B cell (primary cell): ENCODE measurements around the gene EPHB1. TPM values are rescaled to one million over a fixed set of nuclear protein-coding genes. Genes with fewer than 3 reads are reported as not detected.
A peak's percentile ranks its signal among the peaks of the same experiment; 100 is the strongest.

ENCODE experiments used
- ATAC-seq: fragments of 200-7000 bp; cut with Tn5 transposase; one replicate; pipeline ENCODE4 v1.10.0; 2021; ENCODE audit warnings: low read depth, mild to moderate bottlenecking, moderate number of reproducible peaks, moderate library complexity
- CTCF ChIA-PET: fragments of 350-600 bp; sonication (Branson Sonifier 250); formaldehyde crosslinking; loops from one replicate; lab custom pipeline; 2021; ENCODE audit warnings: antibody characterized with exemption, inconsistent platforms; lab: Charles Lee
- POLR2A ChIA-PET: fragments of 350-600 bp; sonication (Branson Sonifier 250); formaldehyde crosslinking; loops from one replicate; lab custom pipeline; 2021; ENCODE audit warnings: antibody characterized with exemption; lab: Charles Lee
- DNase-seq: peaks from one replicate; pipeline ENCODE4 v3.0.0; 2013
- H2AFZ ChIP-seq: 2 replicates; pipeline ENCODE4 v1.6.1; 2012; ENCODE audit warnings: mild to moderate bottlenecking, low read depth, low read length; ENCODE audit not compliant: insufficient read depth, poor library complexity, severe bottlenecking
- H3K27ac ChIP-seq, 2 donors: 1 replicate in 1 of 2; 2 replicates in 1 of 2; pipeline ENCODE4 v1.5.1; 2012 to 2013; ENCODE audit warnings: low read length in 2 of 2, mild to moderate bottlenecking in 2 of 2, moderate library complexity in 1 of 2
- H3K27me3 ChIP-seq, 4 experiments: fragments of 200-600 bp in 1 of 4; sonication (generic) in 1 of 4; replicated peaks in 1 of 4; 1 replicate in 2 of 4; 2 replicates in 2 of 4; pipeline versions ENCODE4 v1.6.1 to v1.7.0; 2013 to 2016; ENCODE audit warnings: low read length in 3 of 4, mild to moderate bottlenecking in 2 of 4, mixed read lengths in 1 of 4, moderate library complexity in 1 of 4; ENCODE audit not compliant: insufficient read depth in 4 of 4, control insufficient read depth in 3 of 4; ENCODE audit errors: control extremely low read depth in 1 of 4
- H3K36me3 ChIP-seq, 2 experiments: replicated peaks in 1 of 2; 1 replicate in 1 of 2; 2 replicates in 1 of 2; pipeline versions ENCODE4 v1.6.1 to v1.7.1; 2013; ENCODE audit warnings: low read length in 1 of 2; ENCODE audit not compliant: insufficient read depth in 2 of 2, control insufficient read depth in 1 of 2; ENCODE audit errors: control extremely low read depth in 1 of 2, extremely low read depth in 1 of 2
- H3K4me1 ChIP-seq, 2 donors: fragments of 200-600 bp in 1 of 2; sonication (generic) in 1 of 2; 1 replicate in 1 of 2; 2 replicates in 1 of 2; pipeline versions ENCODE4 v1.5.1 to v1.6.1; 2013 to 2017; ENCODE audit warnings: low read length in 2 of 2; ENCODE audit not compliant: control insufficient read depth in 2 of 2, insufficient read depth in 2 of 2
- H3K4me2 ChIP-seq: replicated peaks from 2 replicates; pipeline ENCODE3; 2012; ENCODE audit warnings: mild to moderate bottlenecking, low read depth, low read length; ENCODE audit not compliant: poor library complexity, severe bottlenecking
- H3K4me3 ChIP-seq, 5 experiments: fragments of 200-600 bp in 1 of 5; sonication (generic) in 1 of 5; 1 replicate in 3 of 5; 2 replicates in 2 of 5; pipeline versions ENCODE4 v1.5.1 to v1.7.0; 2011 to 2016; ENCODE audit warnings: low read length in 4 of 5, mild to moderate bottlenecking in 4 of 5, low read depth in 2 of 5, control low read depth in 1 of 5, moderate library complexity in 1 of 5; ENCODE audit not compliant: insufficient read depth in 1 of 5; ENCODE audit errors: control extremely low read depth in 1 of 5, extremely low read depth in 1 of 5
- H3K79me2 ChIP-seq: fragments of 200-600 bp; sonication (generic); one replicate; pipeline ENCODE4 v1.6.0; 2016; ENCODE audit warnings: low read length; ENCODE audit not compliant: control insufficient read depth, insufficient read depth
- H3K9ac ChIP-seq: fragments of 200-600 bp; sonication (generic); 2 replicates; pipeline ENCODE4 v1.6.1; 2017; ENCODE audit warnings: mild to moderate bottlenecking, low read length, moderate library complexity
- H3K9me3 ChIP-seq, 3 donors: one replicate each; pipeline versions ENCODE4 v1.6.1 to v1.7.1; 2013; ENCODE audit warnings: low read length in 2 of 3; ENCODE audit not compliant: control insufficient read depth in 2 of 3, insufficient read depth in 1 of 3; ENCODE audit errors: control extremely low read depth in 1 of 3
- H4K20me1 ChIP-seq: 2 replicates; pipeline ENCODE4 v1.6.0; 2012; ENCODE audit warnings: mild to moderate bottlenecking, low read length; ENCODE audit not compliant: insufficient read depth, control insufficient read depth, poor library complexity, severe bottlenecking
- H3K27ac Mint-ChIP-seq: one replicate; pipeline ENCODE4 v1.8.0; 2021; ENCODE audit warnings: mixed read lengths
- H3K27me3 Mint-ChIP-seq: one replicate; pipeline ENCODE4 v1.8.0; 2021; ENCODE audit warnings: mixed read lengths
- H3K4me1 Mint-ChIP-seq: one replicate; pipeline ENCODE4 v1.8.0; 2021; ENCODE audit warnings: mixed read lengths
- H3K4me3 Mint-ChIP-seq: one replicate; pipeline ENCODE4 v1.8.0; 2021; ENCODE audit warnings: mixed read lengths
- H3K9me3 Mint-ChIP-seq: one replicate; pipeline ENCODE4 v1.8.0; 2022; ENCODE audit warnings: mixed read lengths; ENCODE audit not compliant: insufficient read depth
- EZH2 ChIP-seq: IDR thresholded peaks from 2 replicates; pipeline ENCODE4 v1.6.1; 2012; ENCODE audit warnings: borderline replicate concordance, low read depth, mild to moderate bottlenecking, moderate library complexity, low read length; ENCODE audit not compliant: insufficient read depth, poor library complexity, severe bottlenecking
- WGBS: methylation state at CpG from one replicate; pipeline ENCODE4 v1.1.5; 2013; ENCODE audit warnings: missing lambda C conversion rate; ENCODE audit not compliant: insufficient coverage; 5-methylcytosine and 5-hydroxymethylcytosine counted together
- intact Hi-C: fragments of 100-400 bp; cut with micrococcal nuclease; formaldehyde crosslinking; loops from one replicate; pipeline ENCODE4 v1.10.0; 2022
- polyA plus RNA-seq: library from polyadenylated mRNA; depleted of rRNA; stranded (reverse); fragments of >200 nt; gene quantifications from 2 replicates; pipeline ENCODE4 v1.2.3, GENCODE V29; 2012
- total RNA-seq, 2 donors: library from RNA; stranded (reverse); fragments of 120-200 nt in 1 of 2; gene quantifications; 1 replicate in 1 of 2; 2 replicates in 1 of 2; pipeline versions ENCODE4 v1.2.3 to v1.2.4, GENCODE V29; 2013 to 2022
- TF ChIP-seq, protein P1 (sequence below): fragments of 200-600 bp; IDR thresholded peaks from one replicate; pipeline ENCODE4 v1.8.0; 2022; ENCODE audit warnings: antibody characterized with exemption, mild to moderate bottlenecking

EPHB1 gene
- total and polyA plus RNA-seq, 2 donors (not counting 1 experiment from before 2014, with no cell fraction given), result 0.01 TPM; not detected in 1

DNA sequence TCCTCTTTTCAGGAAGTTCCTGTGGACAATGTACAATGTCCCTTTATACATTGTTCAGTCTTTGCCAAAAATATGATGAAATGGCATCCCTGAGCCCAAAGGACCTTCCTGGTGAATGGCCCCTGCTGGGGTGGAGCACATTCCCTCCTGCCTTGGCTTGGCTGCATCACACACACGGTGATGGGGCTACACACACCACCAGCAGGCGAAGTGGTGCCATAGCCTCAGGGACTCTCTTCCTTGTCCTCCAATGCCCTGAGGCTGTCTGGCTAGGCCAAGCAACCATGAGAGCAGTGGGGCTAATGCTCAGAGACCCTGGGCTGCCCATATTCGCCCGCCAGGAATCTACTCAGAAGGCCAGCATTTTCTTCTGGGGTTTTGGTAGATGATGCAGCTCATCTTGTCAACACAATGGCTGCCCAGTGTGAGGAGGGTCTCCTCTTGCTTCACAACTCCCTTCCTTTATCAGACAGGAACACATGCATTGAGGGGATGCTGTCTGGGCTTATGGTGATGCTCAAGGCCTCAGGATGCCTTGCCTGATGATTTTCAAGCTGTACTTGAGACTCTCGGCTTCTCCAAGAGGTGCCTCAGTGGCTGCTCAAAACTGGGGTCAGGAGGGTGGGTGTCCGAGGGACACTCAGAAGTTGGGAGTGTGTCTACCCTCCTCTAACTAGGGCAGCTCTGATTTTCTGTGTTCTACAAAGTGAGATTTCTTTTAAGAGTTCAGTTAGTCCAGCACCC lies 40.9 kb upstream of the EPHB1 start:
- WGBS, result 53% methylated on average over 4 of the region's 6 CpGs
- Histone ChIP-seq H3K27ac (no peak overlapping the region), H3K36me3 (no peaks in the 10 kb centered on the region), H3K27me3 (no peaks in the 10 kb centered on the region), H3K9ac (no peak overlapping the region), H2AFZ (no peak overlapping the region), H3K4me3 (no peak overlapping the region), H4K20me1 (no peaks in the 10 kb centered on the region), H3K4me1 (no peaks in the 10 kb centered on the region), H3K79me2 (no peaks in the 10 kb centered on the region), H3K9me3 (no peaks in the 10 kb centered on the region), H3K4me2 (no peak overlapping the region)
- H3K4me1 Mint-ChIP-seq, result no peaks in the 10 kb centered on the region
- no peak for TF ChIP-seq EZH2
- TF ChIP-seq, protein P1, sequence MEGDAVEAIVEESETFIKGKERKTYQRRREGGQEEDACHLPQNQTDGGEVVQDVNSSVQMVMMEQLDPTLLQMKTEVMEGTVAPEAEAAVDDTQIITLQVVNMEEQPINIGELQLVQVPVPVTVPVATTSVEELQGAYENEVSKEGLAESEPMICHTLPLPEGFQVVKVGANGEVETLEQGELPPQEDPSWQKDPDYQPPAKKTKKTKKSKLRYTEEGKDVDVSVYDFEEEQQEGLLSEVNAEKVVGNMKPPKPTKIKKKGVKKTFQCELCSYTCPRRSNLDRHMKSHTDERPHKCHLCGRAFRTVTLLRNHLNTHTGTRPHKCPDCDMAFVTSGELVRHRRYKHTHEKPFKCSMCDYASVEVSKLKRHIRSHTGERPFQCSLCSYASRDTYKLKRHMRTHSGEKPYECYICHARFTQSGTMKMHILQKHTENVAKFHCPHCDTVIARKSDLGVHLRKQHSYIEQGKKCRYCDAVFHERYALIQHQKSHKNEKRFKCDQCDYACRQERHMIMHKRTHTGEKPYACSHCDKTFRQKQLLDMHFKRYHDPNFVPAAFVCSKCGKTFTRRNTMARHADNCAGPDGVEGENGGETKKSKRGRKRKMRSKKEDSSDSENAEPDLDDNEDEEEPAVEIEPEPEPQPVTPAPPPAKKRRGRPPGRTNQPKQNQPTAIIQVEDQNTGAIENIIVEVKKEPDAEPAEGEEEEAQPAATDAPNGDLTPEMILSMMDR, result no peak
- no peak overlapping the region for H3K4me3 Mint-ChIP-seq
- CTCF ChIA-PET, result no interaction called here
- ATAC-seq (no peak), DNase-seq (no peak)
- H3K27ac Mint-ChIP-seq, result no peak overlapping the region
- POLR2A ChIA-PET, result no interaction called here
- intact Hi-C loops, result no loop called here
- H3K27me3 Mint-ChIP-seq, result peaks cover 18% of the 10 kb centered on the region
- no peaks in the 10 kb centered on the region for H3K9me3 Mint-ChIP-seq

DNA sequence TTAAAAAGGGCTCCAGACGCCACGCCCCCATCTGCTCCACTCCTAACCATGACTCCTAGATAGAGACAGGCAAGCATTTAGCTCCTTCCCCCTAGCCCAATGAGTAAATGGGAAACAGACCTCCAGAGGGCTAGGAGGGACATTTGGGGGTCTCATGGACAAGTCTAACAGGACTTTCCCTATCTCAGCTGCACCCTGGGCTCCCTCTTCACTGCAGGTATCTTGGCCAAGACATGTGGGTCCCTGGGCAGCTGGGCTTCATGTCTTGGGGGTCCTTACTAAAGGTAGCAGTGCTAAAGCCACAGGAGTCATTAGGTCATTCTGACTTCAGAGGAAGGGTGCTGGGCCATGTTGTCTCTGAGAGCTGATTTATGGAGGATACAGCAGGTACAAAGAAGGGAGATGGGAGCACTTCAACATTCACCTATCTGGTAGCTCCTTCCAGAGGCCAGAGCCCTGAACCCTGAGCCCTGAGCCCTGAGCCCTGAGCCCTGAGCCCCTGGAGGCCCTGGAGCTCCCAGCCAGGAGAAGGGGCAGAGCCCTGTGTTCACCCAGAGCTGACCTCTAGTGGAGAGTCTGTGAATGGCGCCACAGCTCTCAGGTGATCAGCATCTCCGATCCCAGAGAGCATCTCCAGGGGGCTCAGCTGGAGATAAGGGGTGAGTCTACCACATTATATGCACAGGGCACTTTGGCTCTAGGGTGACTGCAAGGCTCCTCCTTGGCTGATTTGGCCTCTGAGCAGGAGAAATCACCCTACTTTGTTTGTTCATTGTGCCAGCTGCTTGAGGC lies 40.1 kb upstream of the EPHB1 start:
- intact Hi-C loops, result no loop called here
- H3K9me3 ChIP-seq, result no peaks in the 10 kb centered on the region
- Mint-ChIP-seq H3K4me3 (no peak overlapping the region), H3K27ac (no peak overlapping the region), H3K9me3 (no peaks in the 10 kb centered on the region), H3K4me1 (no peaks in the 10 kb centered on the region), H3K27me3 (peaks cover 18% of the 10 kb centered on the region)
- H3K4me2 ChIP-seq, result no peak overlapping the region
- H3K79me2 ChIP-seq, result no peaks in the 10 kb centered on the region
- no peaks in the 10 kb centered on the region for H4K20me1 ChIP-seq
- no peak overlapping the region for H3K9ac ChIP-seq
- peak; percentile 9 for DNase-seq
- no peaks in the 10 kb centered on the region for H3K4me1 ChIP-seq
- H2AFZ ChIP-seq, result no peak overlapping the region
- POLR2A ChIA-PET, result no interaction called here
- CTCF ChIA-PET, result no interaction called here
- no peaks in the 10 kb centered on the region for H3K36me3 ChIP-seq
- no peak overlapping the region for H3K27ac ChIP-seq
- H3K4me3 ChIP-seq, result no peak overlapping the region
- ATAC-seq, result no peak
- no peak for TF ChIP-seq EZH2
- TF ChIP-seq, protein P1, result peak; percentile 44
- H3K27me3 ChIP-seq, result no peaks in the 10 kb centered on the region
- WGBS, result no CpG with 5 or more reads among the region's 4 CpGs
